ENCODE data around the gene MTHFR.

MTHFR gene

GRCh38 chr1:11738783-11739182 is 67.0 kb downstream of the MTHFR start:
- no peak overlapping the region for H3K4me3 ChIP-seq (replicated peaks; ENCODE audit: low read depth, low read length)
- no peak for DNase-seq (ENCODE audit: extremely low read depth, insufficient read length)
- no peaks in the 10 kb centered on the region for H3K27me3 ChIP-seq (replicated peaks; ENCODE audit: control insufficient read depth, insufficient read depth, low read length)
- no peaks in the 10 kb centered on the region for H3K36me3 ChIP-seq (ENCODE audit: control insufficient read depth, insufficient read depth, low read length)
- no peak for TF ChIP-seq CTCF (IDR thresholded peaks at IDR 0.05; ENCODE audit: insufficient read depth, low read length, poor library complexity, severe bottlenecking)

- Histone ChIP-seq H3K27me3 (replicated peaks; ENCODE audit: control insufficient read depth, insufficient read depth, low read length) (no peaks in the 10 kb centered on the region), H3K36me3 (ENCODE audit: control insufficient read depth, insufficient read depth, low read length) (no peaks in the 10 kb centered on the region), H3K4me3 (replicated peaks; ENCODE audit: low read depth, low read length) (no peak overlapping the region)
- no peak for DNase-seq (ENCODE audit: extremely low read depth, insufficient read length)
- no peak for TF ChIP-seq CTCF (IDR thresholded peaks at IDR 0.05; ENCODE audit: insufficient read depth, low read length, poor library complexity, severe bottlenecking)
These were observed 67.7 kb downstream of the MTHFR start for GRCh38 chr1:11738096-11738495.

GRCh38 chr1:11736746-11737639 is 68.8 kb downstream of the MTHFR start:
- TF ChIP-seq CTCF (IDR thresholded peaks at IDR 0.05; ENCODE audit: insufficient read depth, low read length, poor library complexity, severe bottlenecking), result no peak

GRCh38 chr1:11735854-11736745 is 69.7 kb downstream of the MTHFR start, which contains the start of gene AGTRAP:
Gene AGTRAP (plus strand): TSS chr1:11736136. CDS start chr1:11736209, 73 bp downstream.
- no peaks in the 10 kb centered on the region for H3K36me3 ChIP-seq (ENCODE audit: control insufficient read depth, insufficient read depth, low read length)
- DNase-seq (ENCODE audit: extremely low read depth, insufficient read length), result peak; percentile 89
- TF ChIP-seq CTCF (IDR thresholded peaks at IDR 0.05; ENCODE audit: insufficient read depth, low read length, poor library complexity, severe bottlenecking), result peak; percentile 12
- peak within 1 kb of the TSS; percentile 95 for H3K4me3 ChIP-seq (replicated peaks; ENCODE audit: low read depth, low read length)
- no peaks in the 10 kb centered on the region for H3K27me3 ChIP-seq (replicated peaks; ENCODE audit: control insufficient read depth, insufficient read depth, low read length)

More at GRCh38 chr1:11736746-11737639, 68.8 kb downstream of the MTHFR start:
- no peak for DNase-seq (ENCODE audit: extremely low read depth, insufficient read length)
- no peaks in the 10 kb centered on the region for H3K36me3 ChIP-seq (ENCODE audit: control insufficient read depth, insufficient read depth, low read length)
- no peaks in the 10 kb centered on the region for H3K27me3 ChIP-seq (replicated peaks; ENCODE audit: control insufficient read depth, insufficient read depth, low read length)
- peak overlapping the region; percentile 95 for H3K4me3 ChIP-seq (replicated peaks; ENCODE audit: low read depth, low read length)

All from GM06990 (cell line).